AG09319 (cell line): Measurements from ENCODE around the gene RMND5B.
A peak's percentile ranks its signal among the peaks of the same experiment; 100 is the strongest.

Experiments used
- DNase-seq: peaks from one replicate; pipeline ENCODE4 v3.0.0-alpha.2; 2010; ENCODE audit warnings: low read depth; ENCODE audit errors: extremely low read depth
- TF ChIP-seq, protein P1 (sequence below): IDR thresholded peaks from 2 replicates; pipeline ENCODE4 v1.5.1; 2011; ENCODE audit warnings: low read depth, mild to moderate bottlenecking, inconsistent platforms, low read length, moderate library complexity

The RMND5B gene

DNA sequence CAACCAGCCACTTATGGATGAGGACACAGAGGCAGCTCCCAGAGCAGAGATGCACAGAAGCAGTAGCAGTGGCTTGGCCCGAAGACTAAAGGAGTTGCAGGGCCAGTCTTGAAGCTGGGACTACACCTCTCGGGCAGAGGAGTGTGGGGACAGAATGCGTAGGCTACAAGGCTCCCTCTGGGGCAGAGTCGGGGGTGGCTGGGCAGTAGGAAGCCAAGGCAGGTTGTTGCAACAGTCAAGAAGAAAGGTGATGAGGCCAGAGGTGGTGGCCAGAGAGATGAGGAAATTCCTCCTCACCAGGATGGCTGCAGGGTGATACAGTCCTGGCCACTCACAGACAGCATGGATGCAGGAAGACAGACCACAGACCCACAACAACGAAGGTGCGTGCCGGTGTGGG lies 22.4 kb upstream of the RMND5B start:
- TF ChIP-seq, protein P1, sequence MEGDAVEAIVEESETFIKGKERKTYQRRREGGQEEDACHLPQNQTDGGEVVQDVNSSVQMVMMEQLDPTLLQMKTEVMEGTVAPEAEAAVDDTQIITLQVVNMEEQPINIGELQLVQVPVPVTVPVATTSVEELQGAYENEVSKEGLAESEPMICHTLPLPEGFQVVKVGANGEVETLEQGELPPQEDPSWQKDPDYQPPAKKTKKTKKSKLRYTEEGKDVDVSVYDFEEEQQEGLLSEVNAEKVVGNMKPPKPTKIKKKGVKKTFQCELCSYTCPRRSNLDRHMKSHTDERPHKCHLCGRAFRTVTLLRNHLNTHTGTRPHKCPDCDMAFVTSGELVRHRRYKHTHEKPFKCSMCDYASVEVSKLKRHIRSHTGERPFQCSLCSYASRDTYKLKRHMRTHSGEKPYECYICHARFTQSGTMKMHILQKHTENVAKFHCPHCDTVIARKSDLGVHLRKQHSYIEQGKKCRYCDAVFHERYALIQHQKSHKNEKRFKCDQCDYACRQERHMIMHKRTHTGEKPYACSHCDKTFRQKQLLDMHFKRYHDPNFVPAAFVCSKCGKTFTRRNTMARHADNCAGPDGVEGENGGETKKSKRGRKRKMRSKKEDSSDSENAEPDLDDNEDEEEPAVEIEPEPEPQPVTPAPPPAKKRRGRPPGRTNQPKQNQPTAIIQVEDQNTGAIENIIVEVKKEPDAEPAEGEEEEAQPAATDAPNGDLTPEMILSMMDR = no peak
- no peak for DNase-seq

DNA sequence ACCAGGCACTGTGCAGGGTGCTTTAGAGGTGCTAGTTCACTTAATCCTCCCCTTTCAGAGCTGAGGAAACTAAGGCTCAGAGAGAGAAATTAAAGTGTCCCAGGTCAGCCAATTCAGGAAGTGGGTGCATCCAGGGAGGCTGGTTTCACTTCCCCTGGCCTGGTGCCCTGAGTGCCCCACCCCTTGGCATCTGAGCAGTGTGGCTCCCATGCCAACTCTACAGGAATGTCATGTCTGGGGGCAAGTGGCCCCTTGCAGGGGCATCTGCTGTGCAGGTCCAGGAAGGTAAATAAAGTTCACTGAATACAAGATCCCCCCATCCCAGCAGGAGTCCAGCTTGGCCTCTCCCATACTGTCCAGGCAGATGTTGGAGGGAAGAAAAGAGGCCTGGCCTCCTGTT lies 21.8 kb upstream of the RMND5B start:
- DNase-seq = no peak
- TF ChIP-seq, protein P1 = no peak

DNA sequence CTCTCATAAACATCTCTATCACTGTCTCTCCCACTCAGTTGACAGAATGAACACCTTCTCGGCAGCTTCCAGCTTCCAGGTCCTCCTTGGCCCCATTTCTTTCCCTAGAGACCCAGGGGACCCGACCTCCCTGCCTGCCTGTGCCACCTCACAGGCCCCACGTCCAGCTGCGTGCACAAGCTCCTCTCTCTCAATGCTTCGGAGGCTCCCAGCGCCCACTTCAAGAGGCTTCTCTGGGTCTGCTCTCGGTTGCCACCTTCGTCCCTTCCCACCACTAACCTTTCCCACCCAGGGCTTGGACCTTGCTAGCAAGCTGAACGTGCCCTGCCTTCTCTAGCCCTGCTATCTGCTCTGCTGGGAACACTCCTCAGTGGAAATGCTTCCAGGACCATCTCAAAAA lies 20.3 kb upstream of the RMND5B start:
- TF ChIP-seq, protein P1 = no peak
- no peak for DNase-seq

DNA sequence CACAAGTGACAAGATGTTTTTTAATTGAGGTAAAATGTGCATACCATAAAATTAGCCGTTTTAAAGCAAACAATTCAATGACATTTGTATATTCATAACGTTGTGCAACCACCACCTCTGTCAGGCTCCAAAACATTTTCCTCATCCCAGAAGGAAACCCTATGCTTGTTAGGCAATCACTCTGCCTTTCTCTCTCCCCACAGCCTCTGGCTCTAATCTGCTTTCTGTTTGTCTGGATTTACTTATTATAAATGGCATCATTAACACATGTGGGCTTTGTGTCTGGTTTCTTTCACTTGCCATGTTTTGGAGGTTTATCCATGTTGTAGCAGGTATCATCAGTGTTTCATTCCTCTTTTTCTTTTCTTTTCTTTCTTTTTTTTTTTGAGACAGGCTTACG lies 18.9 kb upstream of the RMND5B start:
- DNase-seq = peak; percentile 67

DNA sequence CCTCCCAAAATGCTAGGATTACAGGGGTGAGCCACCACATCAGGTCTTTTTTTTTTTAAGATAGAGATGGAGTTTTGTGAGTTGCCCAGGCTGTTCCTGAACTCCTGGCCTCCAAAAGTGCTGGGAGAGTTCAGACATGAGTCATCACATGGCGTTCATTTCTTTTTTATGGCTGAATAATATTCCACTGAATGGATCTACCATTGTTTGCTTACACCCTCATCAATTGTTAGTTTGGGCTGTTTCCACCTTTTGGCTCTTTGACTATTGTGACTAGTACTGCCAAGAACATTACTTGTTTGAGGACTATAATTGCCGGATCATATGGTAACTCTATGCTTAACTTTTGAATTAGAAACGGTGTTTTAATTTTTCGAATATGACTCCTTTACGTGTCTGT lies 18.3 kb upstream of the RMND5B start:
- TF ChIP-seq, protein P1 = no peak
- DNase-seq = no peak

More for the DNA sequence above, 18.9 kb upstream of the RMND5B start:
- TF ChIP-seq, protein P1 = no peak

DNA sequence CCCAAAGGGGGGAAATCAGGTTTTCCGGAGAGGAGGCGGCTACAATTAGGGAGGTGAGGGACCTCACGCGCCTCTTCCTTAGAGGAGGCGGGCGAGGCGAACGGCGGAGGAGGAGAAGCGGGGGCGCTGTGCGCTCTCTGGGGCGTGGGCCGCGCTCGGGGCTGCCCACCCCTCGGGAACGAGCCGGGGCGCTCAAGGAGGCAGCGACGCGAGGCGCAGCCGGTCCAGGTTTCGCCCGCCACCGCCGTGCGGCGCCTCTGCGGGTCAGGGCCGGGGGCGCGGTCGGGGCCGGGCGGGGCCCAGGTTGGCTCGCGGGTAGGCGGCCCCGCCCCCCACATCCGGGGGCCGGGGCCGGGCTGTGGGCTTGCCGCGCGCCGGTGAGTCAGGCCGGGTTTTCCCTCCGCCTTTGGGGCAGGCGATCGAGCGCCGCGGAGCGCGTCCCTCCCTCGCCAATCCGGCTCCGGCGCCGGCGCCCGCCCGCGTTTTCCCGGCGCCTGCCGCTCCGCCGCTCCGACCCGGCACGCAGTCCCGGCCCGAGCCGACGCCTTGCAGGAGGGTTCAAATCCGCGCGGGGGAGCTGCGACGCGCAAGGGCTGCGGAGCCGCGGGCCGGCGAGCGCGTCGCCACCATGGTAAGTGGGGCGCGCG lies 17.6 kb upstream of the RMND5B start, which contains the start of gene N4BP3:
N4BP3 (plus strand) TSS at position 392 of the 647 bp plus-strand sequence. CDS start 6,052 bp downstream, outside the sequence.
- TF ChIP-seq, protein P1 = no peak
- DNase-seq = no peak

DNA sequence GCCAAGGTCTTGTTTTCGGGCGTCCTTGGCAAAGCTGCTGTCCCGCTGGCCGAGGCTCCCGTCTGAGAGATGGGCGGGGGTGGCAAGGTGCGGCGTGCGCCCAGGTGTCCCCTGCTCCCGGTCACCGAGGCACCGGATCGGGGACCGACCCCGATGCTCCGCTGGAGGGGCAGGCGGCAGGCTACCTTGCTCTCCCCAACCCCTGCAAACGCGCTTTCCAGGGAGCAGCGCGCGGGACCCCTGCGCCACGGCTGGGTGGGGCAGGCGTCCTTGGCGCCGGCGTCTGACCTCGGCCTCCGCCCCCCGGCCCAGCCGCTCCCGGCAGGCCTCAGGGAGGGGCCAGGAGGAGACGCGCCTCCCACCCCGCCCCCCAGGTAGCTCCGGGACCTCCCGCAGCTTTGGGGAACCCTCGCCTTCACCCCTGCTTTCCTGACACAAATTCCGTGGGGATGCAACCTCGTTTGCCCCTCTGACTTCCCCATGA lies 16.9 kb upstream of the RMND5B start:
- TF ChIP-seq, protein P1 = no peak
- DNase-seq = no peak
